Esophagus mucosa (tissue), 1 donor: ENCODE measurements around the gene SPIRE2. TPM values are rescaled to one million over a fixed set of nuclear protein-coding genes. Genes with fewer than 3 reads are reported as not detected.
"Not testable (repeated sequence)": the region's sequence is repeated elsewhere in the genome, so short reads cannot be mapped to it uniquely, and the experiment has no call there.

Source experiments
- ATAC-seq: fragments of 200-7000 bp; cut with Tn5 transposase; one replicate; pipeline ENCODE4 v1.9.1; 2020
- total RNA-seq: library from RNA; stranded (reverse); gene quantifications from one replicate; pipeline ENCODE4 v1.2.4, GENCODE V29; 2023
- donor health status: DM: yes; HTN: yes; CAD: no.

The SPIRE2 gene
- total RNA-seq, 1 donor from 2014 or later = 3.9 TPM

DNA sequence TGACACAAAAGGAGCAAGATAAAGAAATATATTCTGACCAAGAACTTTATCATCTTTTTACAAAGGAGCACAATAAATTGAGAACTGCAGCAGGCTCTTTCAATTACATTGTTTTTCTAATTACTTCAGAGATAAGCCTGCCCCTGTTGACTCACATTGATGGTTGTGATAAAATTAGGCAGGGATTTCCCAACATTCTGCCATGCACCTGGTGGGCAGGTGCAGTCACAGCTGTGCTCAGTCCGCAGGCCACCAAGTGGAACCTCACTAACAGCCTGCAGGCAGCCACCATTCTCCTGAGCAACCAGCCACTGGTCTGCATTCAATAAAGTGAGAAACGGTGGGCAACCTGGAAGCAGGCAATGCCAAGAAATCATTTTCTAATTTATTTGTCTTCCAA, 17.0 kb upstream of the SPIRE2 start:
- ATAC-seq = no peak

DNA sequence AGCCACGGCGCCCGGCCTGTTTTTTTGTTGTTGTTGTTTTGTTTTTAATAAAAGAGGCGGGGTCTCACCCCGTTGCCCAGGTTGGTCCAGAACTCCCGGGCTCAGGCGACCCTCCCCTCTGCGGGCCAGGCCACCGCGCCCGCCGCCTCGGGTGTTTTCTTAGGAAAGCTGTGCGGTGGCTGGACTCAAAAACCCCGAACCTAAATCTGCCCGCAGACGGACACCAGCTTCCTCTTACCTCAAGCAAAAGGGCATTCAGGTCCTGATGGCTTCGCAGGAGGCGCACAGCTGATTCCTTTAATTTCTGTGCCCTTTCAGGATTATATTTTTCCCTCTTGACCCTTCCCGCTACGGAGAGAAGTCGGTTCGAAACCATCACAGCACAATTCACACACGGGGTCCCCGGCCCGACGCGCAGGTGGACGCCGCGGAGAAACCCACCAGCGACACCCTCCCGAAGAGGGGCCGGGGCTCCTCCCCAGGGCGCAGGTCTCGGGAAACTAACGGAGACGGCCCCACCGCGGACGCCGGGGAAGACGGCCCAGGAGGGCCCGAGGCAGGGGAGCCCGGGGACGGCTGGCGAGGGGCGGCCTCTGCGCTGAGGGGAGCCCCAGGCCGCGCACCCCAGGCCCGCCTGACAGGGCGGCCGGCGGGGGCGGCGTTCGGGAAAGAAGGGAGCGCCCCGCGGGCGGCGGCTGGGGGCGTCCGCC, 12.5 kb upstream of the SPIRE2 start:
- ATAC-seq = peak; percentile 39

DNA sequence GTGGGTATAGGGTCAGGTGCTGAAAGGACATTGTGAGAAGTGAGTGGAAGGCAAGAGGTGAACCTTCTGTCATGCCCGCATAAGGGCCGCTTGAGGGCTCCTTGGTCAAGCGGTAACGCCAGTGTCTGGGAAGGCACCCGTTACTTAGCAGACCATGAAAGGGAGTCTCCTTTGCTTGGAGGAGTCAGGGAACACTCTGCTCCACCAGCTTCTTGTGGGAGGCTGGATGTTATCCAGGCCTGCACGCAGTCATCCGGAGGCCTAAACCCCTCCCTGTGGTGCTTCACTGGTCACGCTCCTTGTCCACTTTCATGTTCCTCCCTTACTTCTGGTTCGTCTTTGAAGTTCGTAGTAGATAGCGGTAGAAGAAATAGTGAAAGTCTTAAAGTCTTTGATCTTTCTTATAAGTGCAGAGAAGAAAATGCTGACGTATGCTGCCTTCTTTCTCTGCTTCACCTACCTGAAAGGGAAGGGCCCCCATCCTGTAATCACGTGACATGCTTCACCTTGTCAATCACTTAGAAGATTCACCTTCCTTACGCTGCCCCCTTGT, 9.3 kb upstream of the SPIRE2 start:
- not testable (repeated sequence) for ATAC-seq

DNA sequence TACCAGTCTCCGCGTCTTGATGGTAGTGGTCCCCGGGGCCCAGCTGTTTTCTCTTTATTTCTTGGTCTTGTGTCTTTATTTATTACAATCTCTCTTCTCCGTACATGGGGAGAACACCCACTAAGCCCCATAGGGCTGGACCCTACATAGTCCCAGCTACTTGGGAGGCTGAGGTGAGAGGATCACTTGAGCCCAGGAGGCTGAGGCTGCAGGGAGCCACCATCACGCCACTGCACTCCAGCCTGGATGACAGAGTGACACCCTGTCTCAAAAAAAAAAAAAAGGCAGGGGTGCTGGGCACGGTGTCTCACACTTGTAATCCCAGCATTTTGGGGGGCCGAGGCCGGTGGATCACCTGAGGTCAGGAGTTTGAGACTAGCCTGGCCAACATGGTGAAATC, 8.8 kb upstream of the SPIRE2 start:
- not testable (repeated sequence) for ATAC-seq

DNA sequence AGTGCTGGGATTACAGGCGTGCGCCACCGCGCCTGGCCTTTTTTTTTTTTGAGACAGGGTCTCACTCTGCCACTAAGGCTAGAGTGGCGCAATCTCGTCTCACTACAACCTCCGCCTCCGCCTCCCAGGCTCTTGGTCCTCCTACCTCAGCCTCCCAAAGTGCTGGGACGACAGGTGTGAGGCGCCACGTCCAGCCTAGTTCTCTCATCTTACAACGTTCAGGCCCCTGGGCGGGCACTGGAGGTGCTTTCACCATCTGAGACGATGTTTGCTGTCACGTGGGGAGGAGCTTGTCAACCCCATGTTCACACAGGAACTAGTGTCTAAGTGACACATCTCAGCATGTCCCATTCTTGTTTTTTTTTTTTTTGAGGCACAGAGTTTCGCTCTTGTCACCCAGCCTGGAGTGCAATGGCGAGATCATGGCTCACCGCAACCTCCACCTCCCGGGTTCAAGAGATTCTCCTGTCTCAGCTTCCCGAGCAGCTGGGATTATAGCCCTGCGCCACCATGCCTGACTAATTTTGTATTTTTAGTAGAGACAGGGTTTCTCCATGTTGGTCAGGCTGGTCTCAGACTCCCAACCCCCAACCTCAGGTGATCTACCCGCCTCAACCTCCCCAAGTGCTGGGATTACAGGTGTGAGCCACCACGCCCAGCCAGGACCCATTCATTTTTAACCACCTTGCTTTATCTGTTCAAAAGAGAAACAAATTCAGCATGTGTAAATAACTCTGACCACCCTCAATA, 6.7 kb upstream of the SPIRE2 start:
- no peak for ATAC-seq

DNA sequence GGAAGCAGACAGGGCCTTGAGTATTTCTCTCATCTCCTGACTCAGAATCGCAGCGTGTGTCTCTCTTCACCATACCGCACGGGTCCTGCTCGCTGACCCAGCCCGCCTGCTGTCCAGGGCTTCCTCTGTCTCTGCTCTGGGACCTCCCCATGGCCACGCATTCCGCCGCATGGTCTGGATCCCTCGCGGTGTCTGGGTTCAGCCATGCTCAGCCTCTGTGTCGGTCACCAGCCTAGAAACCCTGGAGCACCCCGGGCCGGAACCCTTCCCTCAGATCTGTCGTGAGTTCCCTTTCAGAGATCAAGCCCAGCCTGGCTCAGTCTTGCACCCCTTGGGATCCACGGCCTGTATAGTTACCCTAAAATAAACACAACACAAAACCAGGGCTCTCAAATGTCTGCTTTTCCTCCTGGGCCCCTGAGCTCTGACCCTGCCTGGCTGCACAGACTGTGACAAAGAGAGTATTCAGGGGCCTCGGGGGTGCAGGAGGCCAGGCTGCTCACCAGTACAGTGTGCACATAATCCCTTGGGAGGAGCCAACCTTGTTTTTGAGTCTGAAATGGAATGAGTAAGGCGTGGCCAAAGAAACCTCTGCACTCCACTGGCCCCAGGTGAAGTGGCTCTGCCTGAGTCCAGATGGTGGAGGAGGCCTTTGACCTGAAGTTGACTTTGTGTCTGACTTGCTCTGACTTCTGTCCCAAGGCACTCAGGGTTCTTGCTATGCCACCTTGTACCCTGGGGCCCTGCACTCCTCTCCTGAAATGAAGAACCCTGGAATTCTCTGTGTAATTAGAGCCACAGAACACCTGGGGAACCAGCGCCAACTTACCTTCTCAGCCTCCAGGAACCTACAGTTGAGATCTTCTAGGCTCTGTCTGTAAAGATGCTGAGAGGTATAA, 5.8 kb upstream of the SPIRE2 start:
- ATAC-seq = peak; percentile 53

DNA sequence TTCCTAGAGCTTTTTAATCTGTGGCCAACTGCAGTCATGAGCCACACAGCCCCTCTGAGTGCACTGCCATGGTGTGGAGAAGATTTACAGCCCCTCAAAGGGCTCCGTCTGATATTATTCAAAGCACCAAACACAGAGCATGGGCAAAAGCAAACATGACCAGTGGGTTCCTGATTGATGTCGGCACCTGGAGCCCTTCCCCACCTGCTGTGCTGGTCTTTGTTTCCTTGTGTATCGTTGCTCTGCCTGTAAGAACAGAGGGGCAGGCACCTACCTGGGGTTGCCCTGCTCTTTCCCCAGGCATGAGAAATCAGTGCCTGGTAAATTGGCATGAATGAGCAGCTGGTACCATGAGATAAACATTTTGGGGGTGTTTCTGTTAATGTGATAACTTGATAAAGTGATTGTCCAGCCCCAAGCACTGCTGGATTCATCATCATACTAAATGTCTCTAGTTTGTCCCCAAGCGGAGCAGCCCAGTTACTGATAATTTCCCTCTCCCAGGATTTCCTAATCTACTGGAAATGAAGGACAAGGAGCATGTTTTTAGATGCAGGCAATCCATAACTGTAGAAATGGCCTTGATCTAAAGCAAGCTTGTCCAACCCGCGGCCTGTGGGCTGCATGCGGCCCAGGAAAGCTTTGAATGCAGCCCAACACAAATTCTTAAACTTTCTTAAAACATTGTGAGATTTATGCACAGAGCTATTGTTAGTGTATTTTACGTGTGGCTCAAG, 5.0 kb upstream of the SPIRE2 start:
- ATAC-seq = no peak

DNA sequence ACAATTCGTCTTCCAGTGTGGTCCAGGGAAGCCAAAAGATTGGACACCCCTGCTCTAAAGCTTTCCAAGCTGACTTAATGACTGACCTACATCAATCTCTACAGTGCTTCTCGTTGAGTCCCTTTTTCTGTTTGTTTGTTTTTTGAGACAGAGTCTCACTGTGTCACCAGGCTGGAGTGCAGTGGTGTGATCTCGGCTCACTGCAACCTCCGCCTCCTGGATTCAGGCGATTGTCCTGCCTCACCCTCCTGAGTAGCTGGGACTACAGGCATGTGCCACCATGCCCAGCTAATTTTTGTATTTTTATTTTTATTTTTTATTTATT, 4.5 kb upstream of the SPIRE2 start:
- not testable (repeated sequence) for ATAC-seq

DNA sequence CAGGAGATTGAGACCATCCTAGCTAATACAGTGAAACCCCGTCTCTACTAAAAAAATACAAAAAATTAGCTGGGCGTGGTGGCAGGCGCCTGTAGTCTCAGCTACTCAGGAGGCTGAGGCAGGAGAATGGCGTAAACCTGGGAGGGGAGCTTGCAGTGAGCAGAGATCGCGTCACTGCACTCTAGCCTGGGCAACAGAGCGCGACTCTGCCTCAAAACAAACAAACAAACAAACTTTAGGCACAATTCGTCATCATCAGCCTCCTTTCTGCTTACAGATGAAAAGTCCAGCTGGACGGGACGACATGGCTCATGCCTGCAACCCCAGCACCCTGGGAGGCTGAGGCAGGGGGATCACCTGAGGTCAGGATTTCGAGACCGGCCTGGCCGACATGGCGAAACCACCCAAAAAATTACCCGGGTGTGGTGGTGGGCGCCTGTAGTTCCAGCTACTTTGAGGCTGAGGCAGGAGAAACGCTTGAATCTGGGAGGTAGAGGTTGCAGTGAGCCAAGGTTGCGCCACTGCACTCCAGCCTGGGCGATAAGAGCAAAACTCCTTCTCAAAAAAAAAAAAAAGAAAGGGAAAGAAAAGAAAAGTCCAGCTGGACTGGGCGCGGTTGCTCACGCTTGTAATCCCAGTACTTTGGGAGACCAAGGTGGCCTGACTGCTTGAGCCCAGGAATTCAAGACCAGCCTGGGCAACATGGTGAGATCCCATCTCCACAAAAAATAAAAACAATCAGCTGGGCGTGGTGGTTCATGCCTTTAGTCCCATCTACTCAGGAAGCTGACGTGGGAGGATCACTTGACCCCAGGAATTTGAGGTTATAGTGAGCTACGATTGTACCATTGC, 1.5 kb upstream of the SPIRE2 start:
- ATAC-seq = no peak

DNA sequence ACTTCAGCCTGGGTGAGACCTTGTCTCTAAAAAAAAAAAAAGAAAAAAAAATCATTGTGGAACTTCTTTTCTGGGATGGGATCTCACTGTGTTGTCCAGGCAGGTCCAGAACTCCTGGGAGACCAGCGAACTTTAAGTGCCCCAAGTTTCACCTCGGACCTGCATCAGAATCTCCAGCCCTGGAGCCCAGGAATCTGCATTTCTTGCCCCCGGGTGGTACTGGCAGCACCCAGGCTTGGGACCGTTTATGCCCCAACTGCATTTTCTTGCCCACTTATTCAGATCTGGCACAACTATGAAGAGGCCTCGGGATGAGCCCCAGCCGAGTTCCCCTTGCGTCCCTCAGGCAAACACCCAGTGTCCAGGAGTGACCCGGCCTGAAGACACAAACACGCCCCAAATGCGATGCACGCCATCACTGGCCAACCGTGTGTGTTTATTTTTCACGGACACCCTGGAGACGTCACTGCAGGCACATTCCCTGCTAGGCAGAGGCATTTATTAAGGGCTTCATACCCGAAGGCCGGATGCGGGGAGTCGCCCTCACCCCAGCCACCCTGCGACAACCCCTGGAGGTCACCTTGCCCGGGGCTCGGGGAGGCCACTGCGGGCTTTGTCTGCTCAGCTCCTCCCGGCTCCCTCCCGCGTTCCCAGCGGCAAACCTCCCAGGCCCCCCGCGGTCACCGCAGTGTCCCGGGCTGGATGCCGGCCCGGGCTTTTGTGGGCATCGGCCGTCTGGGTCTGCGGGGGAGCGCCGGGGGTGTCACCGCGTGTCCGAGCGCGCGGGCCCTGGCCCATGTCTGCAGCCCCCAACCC, 684 bp upstream of the SPIRE2 start:
- peak; percentile 45 for ATAC-seq

DNA sequence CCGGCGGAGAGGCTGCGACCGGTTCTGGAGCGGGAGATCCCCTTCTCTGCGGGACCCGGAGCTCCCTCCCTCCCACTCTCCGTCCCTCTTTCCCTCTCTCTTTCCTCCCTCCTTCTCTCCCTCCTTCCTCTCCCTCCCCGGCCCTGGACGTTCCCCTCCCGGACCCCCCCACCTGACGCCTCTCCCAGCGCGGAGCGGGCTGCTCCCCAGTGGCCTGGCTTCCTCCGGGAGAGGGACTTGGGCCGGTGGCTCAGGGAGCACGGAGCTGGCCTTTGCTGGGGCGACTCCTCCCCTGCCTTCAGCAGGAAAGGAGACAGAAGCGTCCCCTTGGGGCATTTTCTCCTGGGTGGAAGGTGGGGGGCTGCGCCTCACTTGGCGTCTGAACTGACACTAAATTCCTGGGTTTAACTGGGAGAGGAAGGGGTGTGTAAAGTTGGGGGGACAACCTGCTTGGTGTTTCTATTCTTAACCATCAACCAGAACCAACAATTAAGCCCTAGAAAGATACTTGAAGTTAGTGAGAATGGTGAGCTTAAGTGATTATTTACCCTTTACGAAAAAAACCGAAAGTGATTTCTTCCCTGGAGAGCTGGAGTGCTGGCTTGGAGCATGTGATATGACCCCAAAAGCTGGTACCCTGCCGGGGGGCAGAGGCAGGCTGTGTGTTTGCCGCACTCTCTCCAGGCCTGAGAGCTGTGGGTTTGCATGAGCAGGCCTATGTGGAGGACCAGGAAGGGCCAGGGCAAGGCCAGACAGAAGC, 775 bp downstream of the SPIRE2 start:
- no peak for ATAC-seq

DNA sequence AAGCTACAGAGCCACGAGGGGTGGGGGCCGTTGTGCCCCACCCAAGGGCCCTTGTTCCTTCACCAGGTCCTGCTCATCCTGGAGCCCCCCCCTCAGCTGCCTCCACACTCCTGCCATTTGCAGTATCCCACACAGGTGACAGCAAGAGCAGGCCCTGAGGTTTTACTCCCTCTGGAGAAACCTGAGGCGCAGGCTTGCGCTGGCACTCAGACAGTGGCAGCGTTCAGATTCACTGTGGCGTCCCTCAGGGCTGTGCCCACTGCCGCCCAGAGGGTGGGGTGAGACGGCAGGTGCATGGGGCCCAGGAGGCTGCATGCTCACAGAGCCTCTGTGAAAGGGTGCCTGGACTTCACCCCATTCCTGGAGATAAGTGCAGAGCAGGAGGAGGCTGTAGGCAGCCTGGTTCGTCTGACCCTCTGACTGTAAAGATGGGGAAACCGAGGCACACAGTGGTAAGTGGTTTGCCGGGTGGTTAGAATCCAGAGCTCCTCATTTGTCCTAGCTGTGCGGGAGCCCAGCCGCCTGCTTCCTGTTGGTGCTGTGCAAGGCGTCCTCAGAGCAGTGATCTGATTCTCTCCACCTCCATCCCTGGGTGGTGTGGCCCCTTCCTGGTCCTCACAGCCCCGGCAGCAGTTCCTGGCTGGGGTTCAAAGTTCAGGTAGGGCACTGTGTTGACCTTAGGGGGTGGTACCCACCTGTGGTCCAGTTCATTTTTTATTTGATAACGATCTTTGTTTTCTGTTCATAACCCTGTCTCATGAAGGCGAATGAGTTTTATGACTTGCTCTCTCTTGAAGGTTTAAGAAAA, 1.6 kb downstream of the SPIRE2 start:
- no peak for ATAC-seq

DNA sequence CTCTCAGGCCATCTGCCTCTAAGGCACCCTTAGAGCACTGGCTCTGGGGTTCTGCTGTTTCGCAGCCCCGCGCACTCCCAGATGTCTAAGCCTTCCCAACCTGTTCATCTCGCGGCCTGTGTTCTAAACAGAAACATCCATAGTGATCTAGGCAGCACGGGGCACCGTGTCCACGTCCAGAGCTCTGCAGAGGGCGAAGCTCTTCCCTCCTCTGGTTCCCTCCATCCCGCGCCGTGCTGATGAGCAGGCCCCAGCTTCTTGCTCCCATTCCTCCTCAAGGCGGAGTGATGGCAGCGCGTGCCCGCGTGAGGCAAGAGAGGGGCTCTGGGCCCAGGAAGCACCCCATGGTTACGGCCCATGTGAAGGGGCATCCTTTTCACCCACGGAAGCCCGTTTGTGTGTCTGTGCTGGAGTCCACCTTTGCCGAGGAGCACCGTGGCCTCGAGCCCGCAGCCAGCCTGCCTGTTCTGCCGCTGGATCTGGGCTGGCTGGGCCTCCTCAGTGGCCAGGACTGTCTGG, 3.6 kb downstream of the SPIRE2 start:
- no peak for ATAC-seq

DNA sequence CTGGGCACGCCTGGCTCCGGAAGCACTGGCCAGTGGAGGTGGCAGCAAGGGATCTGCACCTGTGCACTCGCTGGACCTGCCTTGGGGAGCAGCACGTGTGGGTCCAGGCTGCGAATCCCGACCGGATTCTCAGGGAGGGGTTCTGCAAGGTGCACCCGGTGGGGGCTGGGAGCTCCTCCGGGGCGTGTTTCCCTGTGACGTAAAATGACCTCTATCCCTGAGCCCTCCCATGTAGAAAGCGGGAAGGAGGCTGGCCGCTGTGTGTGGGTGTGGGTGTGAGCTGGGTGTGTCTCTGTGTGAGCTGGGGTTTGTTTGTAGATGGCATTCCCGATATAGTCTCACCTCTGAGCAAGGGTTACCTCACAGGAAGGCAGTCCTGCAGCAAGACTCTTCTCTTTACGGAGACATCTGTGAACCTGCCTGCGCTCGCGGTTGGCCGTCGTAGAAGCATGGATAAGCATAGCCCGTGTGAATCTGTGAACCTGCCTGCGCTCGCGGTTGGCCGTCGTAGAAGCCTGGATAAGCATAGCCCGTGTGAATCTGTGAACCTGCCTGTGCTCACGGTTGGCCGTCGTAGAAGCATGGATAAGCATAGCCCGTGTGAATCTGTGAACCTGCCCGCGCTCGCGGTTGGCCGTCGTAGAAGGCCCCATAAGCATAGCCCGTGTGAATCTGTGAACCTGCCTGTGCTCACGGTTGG, 5.5 kb downstream of the SPIRE2 start:
- peak; percentile 86 for ATAC-seq

DNA sequence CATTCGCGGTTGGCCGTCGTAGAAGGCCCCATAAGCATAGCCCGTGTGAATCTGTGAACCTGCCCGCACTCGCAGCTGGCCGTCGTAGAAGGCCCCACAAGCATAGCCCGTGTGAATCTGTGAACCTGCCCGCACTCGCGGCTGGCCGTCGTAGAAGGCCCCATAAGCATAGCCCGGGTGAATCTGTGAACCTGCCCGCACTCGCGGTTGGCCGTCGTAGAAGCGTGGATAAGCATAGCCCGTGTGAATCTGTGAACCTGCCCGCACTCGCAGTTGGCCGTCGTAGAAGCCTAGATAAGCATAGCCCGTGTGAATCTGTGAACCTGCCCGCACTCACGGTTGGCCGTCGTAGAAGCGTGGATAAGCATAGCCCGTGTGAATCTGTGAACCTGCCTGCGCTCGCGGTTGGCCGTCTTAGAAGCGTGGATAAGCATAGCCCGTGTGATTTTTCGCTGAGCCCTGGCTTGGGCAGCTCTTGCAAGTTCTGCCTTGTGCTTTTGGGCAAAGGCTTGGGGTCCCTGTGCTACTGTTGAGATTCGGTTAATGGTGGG, 6.6 kb downstream of the SPIRE2 start:
- not testable (repeated sequence) for ATAC-seq

DNA sequence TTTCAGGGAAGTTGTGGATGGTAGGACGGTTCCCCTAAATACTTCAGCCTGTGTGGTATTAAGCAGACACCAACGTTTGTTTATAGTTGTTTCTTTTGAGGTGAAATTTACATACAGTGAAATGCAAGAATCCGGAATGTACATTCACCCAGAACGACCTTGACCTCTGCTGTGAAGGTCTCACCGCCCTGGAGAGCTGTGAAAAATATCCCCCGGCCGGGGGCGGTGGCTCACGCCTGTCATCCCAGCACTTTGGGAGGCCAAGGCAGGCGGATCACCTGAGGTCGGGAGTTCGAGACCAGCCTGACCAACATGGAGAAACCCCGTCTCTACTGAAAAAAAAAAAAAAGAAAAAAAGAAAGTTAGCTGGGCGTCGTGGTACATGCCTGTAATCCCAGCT, 8.2 kb downstream of the SPIRE2 start:
- not testable (repeated sequence) for ATAC-seq

DNA sequence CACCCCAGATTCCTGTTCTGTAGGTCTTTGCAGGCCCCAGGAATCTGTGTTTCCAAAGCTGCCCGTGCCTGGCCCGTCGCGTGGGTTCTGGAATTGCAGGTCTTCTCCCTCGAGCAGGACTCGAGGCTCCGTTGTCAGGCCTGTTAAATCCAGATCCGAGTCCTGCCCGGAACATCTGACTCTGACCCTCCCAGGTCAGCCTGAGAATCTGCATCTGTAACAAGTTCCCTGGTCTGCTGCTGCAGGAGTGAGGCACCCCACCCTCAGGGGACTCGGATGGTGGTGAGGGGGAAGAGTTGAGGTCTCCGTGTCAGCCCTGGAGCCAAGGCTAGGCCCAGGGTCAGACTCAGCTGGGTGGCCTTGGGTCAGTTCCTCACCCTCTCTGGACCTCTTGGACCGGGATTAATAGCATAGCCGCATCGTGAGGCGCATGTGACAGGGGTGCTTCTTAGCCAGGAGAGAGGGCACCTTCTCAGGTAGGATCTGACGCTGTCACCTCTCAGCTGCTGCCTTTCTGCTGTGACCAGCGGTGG, 8.8 kb downstream of the SPIRE2 start:
- ATAC-seq = no peak
